OCI-LY1 (cell line): ENCODE data around the gene KRTAP20-3.

ENCODE experiments used
- CTCF ChIP-seq: fragments of 200-600 bp; sonication (generic), shearing (Covaris generic); IDR thresholded peaks from 2 replicates; pipeline ENCODE4 v1.5.1; 2017; ENCODE audit warnings: mild to moderate bottlenecking, antibody characterized with exemption, low read length, moderate library complexity, mixed read lengths
- EZH2 ChIP-seq: fragments of 200-600 bp; sonication (generic), shearing (Covaris generic); IDR thresholded peaks from 2 replicates; pipeline ENCODE4 v1.8.0; 2017; ENCODE audit warnings: borderline replicate concordance, mixed run types, mild to moderate bottlenecking, antibody characterized with exemption, low read length, moderate library complexity, mixed read lengths

GRCh38 chr21:30684506-30684905 is 41.8 kb downstream of the KRTAP20-3 start:
- TF ChIP-seq EZH2: no peak
- no peak for TF ChIP-seq CTCF
